NB4 (cell line): ENCODE measurements around the gene SELENOT.

Experiments used
- MYC ChIP-seq: IDR thresholded peaks from 2 replicates; pipeline ENCODE4 v1.6.1; 2011; ENCODE audit warnings: low read depth, low read length
- POLR2A ChIP-seq: IDR thresholded peaks from 2 replicates; pipeline ENCODE4 v1.6.1; 2011; ENCODE audit warnings: mild to moderate bottlenecking; ENCODE audit not compliant: insufficient read length; ENCODE audit errors: extremely low read depth
- TF ChIP-seq, protein P1 (sequence below): IDR thresholded peaks from one replicate; pipeline ENCODE4 v1.5.1; 2012; ENCODE audit warnings: low read depth, low read length
- TF ChIP-seq, protein P2 (sequence below): IDR thresholded peaks from 2 replicates; pipeline ENCODE4 v1.6.1; 2011; ENCODE audit warnings: low read depth, low read length

DNA sequence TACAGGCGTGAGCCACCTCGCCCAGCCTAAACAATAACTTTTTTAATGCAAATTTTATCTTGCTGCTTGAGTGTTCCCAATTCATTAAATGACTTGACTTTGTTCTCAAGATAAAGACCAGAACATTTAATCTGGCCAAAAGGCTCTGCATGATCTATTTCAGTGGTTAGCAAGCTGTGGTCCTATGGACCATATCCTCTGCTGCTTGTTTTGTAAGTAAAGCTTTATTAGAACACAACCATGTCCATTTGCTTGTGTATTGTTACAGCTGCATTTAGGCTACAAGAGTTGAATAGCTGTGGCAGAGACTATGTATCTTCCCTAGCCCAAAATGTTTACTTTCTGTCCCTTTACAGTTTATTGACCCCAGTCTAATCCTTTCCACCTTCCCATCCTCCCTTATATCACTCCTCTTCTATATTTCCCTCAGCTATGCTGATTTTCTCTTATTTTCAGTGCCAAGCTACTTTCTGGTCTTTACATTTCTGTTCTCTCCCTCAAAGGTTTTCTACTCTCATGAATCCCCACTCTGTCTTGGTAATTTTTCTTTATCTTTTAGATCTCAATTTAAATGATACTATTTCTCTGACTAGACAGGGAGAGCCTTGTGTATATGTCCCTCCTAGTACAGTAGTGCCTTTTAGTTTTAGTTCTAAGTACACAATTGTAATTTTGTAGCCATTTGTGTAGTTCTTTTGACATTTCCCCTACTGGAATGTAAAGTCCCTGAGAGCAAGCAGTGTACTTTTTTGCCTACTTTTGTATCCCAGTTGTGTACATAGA lies 23.2 kb downstream of the SELENOT start:
- TF ChIP-seq, protein P1, sequence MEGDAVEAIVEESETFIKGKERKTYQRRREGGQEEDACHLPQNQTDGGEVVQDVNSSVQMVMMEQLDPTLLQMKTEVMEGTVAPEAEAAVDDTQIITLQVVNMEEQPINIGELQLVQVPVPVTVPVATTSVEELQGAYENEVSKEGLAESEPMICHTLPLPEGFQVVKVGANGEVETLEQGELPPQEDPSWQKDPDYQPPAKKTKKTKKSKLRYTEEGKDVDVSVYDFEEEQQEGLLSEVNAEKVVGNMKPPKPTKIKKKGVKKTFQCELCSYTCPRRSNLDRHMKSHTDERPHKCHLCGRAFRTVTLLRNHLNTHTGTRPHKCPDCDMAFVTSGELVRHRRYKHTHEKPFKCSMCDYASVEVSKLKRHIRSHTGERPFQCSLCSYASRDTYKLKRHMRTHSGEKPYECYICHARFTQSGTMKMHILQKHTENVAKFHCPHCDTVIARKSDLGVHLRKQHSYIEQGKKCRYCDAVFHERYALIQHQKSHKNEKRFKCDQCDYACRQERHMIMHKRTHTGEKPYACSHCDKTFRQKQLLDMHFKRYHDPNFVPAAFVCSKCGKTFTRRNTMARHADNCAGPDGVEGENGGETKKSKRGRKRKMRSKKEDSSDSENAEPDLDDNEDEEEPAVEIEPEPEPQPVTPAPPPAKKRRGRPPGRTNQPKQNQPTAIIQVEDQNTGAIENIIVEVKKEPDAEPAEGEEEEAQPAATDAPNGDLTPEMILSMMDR = no peak
- no peak for TF ChIP-seq POLR2A
- TF ChIP-seq, protein P2, sequence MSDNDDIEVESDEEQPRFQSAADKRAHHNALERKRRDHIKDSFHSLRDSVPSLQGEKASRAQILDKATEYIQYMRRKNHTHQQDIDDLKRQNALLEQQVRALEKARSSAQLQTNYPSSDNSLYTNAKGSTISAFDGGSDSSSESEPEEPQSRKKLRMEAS = no peak
- no peak for TF ChIP-seq MYC
